ENCODE data around the gene PAIP2B. TPM values are rescaled to one million over a fixed set of nuclear protein-coding genes. Genes with fewer than 3 reads are reported as not detected.

The PAIP2B gene
- total RNA-seq, 1 donor from 2014 or later: 0.83 TPM

- DNase-seq (ENCODE audit: low read depth): no peak
Observed at GRCh38 chr2:71154279-71154678, 72.6 kb downstream of the PAIP2B start.

- DNase-seq (ENCODE audit: low read depth): no peak
Observed at GRCh38 chr2:71153585-71154224, 73.2 kb downstream of the PAIP2B start.

GRCh38 chr2:71151620-71152019 is 75.3 kb downstream of the PAIP2B start:
- DNase-seq (ENCODE audit: low read depth): no peak

GRCh38 chr2:71150082-71150816 is 76.7 kb downstream of the PAIP2B start:
- peak; percentile 26 for DNase-seq (ENCODE audit: low read depth)

- DNase-seq (ENCODE audit: low read depth): no peak
Observed at GRCh38 chr2:71148506-71149063, 78.3 kb downstream of the PAIP2B start.

GRCh38 chr2:71143782-71144181 is 83.1 kb downstream of the PAIP2B start:
- no peak for DNase-seq (ENCODE audit: low read depth)

GRCh38 chr2:71136174-71136573 is 90.7 kb downstream of the PAIP2B start:
- DNase-seq (ENCODE audit: low read depth): no peak

GRCh38 chr2:71133603-71134002 is 93.3 kb downstream of the PAIP2B start:
- DNase-seq (ENCODE audit: low read depth): no peak

Other genes starting within 250 kb of the PAIP2B start
- 1.5 TPM in 1 of 2 replicates, not detected in the other for gene ANKRD53, start 248.5 kb downstream of the PAIP2B start, total RNA-seq
- gene TEX261, start 232.2 kb downstream of the PAIP2B start, total RNA-seq: 37.9 and 51.4 TPM in 2 replicates
- 54.6 and 75.3 TPM in 2 replicates for gene NAGK, start 158.5 kb downstream of the PAIP2B start, total RNA-seq
- 16.1 and 16.4 TPM in 2 replicates for gene MCEE, start 96.9 kb downstream of the PAIP2B start, total RNA-seq
- gene MPHOSPH10, start 96.5 kb downstream of the PAIP2B start, total RNA-seq: 25.9 and 29.0 TPM in 2 replicates
- 96.2 and 111 TPM in 2 replicates for gene ZNF638, start 104.7 kb upstream of the PAIP2B start, total RNA-seq
- gene DYSF, start 226.5 kb upstream of the PAIP2B start, total RNA-seq: 114 and 149 TPM in 2 replicates

Data from myocyte (in vitro differentiated cells).